IMR-90 (cell line): ENCODE results near the gene DARS1. TPM values are rescaled to one million over a fixed set of nuclear protein-coding genes. Genes with fewer than 3 reads are reported as not detected.

Experiments used
- ATAC-seq: fragments of 200-7000 bp; cut with Tn5 transposase; 2 replicates; pipeline ENCODE4 v1.9.1; 2020; ENCODE audit warnings: low read depth, mild to moderate bottlenecking, moderate library complexity
- BruUV-seq: library from RNA; stranded (reverse); fragments of 400-500 nt; replicated peaks from 2 replicates; lab custom pipeline; 2021; lab: Mats Ljungman, UMichigan
- CTCF ChIA-PET: fragments of 300-600 bp; formaldehyde crosslinking; extraction: SDS; loops from one replicate; lab custom pipeline; 2021; ENCODE audit warnings: antibody characterized with exemption; lab: Yijun Ruan, JAX
- POLR2A ChIA-PET: fragments of 300-600 bp; sonication (Branson Sonifier 250); formaldehyde crosslinking; loops from one replicate; lab custom pipeline; 2022; ENCODE audit warnings: antibody characterized with exemption; ENCODE audit not compliant: unreplicated experiment; lab: Charles Lee
- DNase-seq: peaks from one replicate; pipeline ENCODE4 v3.0.0; 2013
- H2AFZ ChIP-seq: replicated peaks from 2 replicates; pipeline ENCODE3; 2013; ENCODE audit warnings: low read length, mild to moderate bottlenecking; ENCODE audit not compliant: poor library complexity
- H2AK5ac ChIP-seq: 2 replicates; pipeline ENCODE4 v1.6.1; 2013; ENCODE audit warnings: low read depth, low read length, inconsistent platforms
- H2AK9ac ChIP-seq: replicated peaks from 2 replicates; pipeline ENCODE3; 2013; ENCODE audit warnings: mild to moderate bottlenecking, low read depth, low read length, moderate library complexity; ENCODE audit not compliant: poor library complexity
- H2BK120ac ChIP-seq: 2 replicates; pipeline ENCODE4 v1.6.1; 2013; ENCODE audit warnings: low read depth, low read length, inconsistent platforms
- H2BK15ac ChIP-seq: 3 replicates; pipeline ENCODE4 v1.6.1; 2013; ENCODE audit warnings: low read depth, low read length, inconsistent platforms
- H2BK20ac ChIP-seq: 2 replicates; pipeline ENCODE4 v1.6.1; 2013; ENCODE audit warnings: low read depth, mild to moderate bottlenecking, inconsistent platforms, low read length, moderate library complexity
- H2BK5ac ChIP-seq: 2 replicates; pipeline ENCODE4 v1.6.1; 2013; ENCODE audit warnings: mild to moderate bottlenecking, low read depth, low read length, inconsistent platforms; ENCODE audit not compliant: poor library complexity, severe bottlenecking
- H3K14ac ChIP-seq: replicated peaks from 2 replicates; pipeline ENCODE4 v1.6.1; 2013; ENCODE audit warnings: low read depth, low read length, inconsistent platforms
- H3K18ac ChIP-seq: 2 replicates; pipeline ENCODE4 v1.6.1; 2013; ENCODE audit warnings: low read depth, low read length, control low read depth
- H3K23ac ChIP-seq: 2 replicates; pipeline ENCODE4 v1.6.1; 2013; ENCODE audit warnings: low read depth, low read length, inconsistent platforms
- H3K27ac ChIP-seq: 2 replicates; pipeline ENCODE4 v1.5.1; 2013; ENCODE audit warnings: mild to moderate bottlenecking, control low read depth, low read length; ENCODE audit not compliant: insufficient read depth
- H3K27me3 ChIP-seq: 2 replicates; pipeline ENCODE4 v1.6.1; 2013; ENCODE audit warnings: low read length; ENCODE audit not compliant: control insufficient read depth, insufficient read depth
- H3K36me3 ChIP-seq: 2 replicates; pipeline ENCODE4 v1.6.1; 2013; ENCODE audit warnings: low read length, mixed read lengths; ENCODE audit not compliant: control insufficient read depth, insufficient read depth
- H3K4ac ChIP-seq: 2 replicates; pipeline ENCODE4 v1.6.1; 2013; ENCODE audit warnings: low read depth, low read length, inconsistent platforms
- H3K4me1 ChIP-seq: 2 replicates; pipeline ENCODE4 v1.6.1; 2013; ENCODE audit warnings: low read length, mixed read lengths; ENCODE audit not compliant: control insufficient read depth, insufficient read depth
- H3K4me2 ChIP-seq: 2 replicates; pipeline ENCODE4 v1.6.1; 2013; ENCODE audit warnings: low read depth, mild to moderate bottlenecking, control low read depth, low read length, moderate library complexity
- H3K4me3 ChIP-seq: 2 replicates; pipeline ENCODE4 v1.5.1; 2013; ENCODE audit warnings: low read depth, mild to moderate bottlenecking, control low read depth, low read length, moderate library complexity; ENCODE audit not compliant: insufficient read depth
- H3K56ac ChIP-seq: 2 replicates; pipeline ENCODE4 v1.6.1; 2013; ENCODE audit warnings: low read length, inconsistent platforms; ENCODE audit not compliant: insufficient read depth; ENCODE audit errors: extremely low read depth
- H3K79me1 ChIP-seq, 2 experiments: 2 replicates each; pipeline ENCODE4 v1.6.1; 2013; ENCODE audit warnings: low read length in 2 of 2, inconsistent platforms in 1 of 2, low read depth in 1 of 2
- H3K9ac ChIP-seq: 2 replicates; pipeline ENCODE4 v1.6.1; 2013; ENCODE audit warnings: low read depth, low read length, control low read depth
- H3K9me1 ChIP-seq: 2 replicates; pipeline ENCODE4 v1.6.1; 2013; ENCODE audit warnings: low read length, inconsistent platforms; ENCODE audit not compliant: insufficient read depth
- H3K9me3 ChIP-seq: 2 replicates; pipeline ENCODE4 v1.6.1; 2013; ENCODE audit warnings: low read length; ENCODE audit not compliant: control insufficient read depth, insufficient read depth
- H4K20me1 ChIP-seq: 2 replicates; pipeline ENCODE4 v1.6.1; 2013; ENCODE audit warnings: low read length, inconsistent platforms; ENCODE audit not compliant: insufficient read depth
- H4K5ac ChIP-seq: 2 replicates; pipeline ENCODE4 v1.6.1; 2013; ENCODE audit warnings: mild to moderate bottlenecking, low read depth, low read length, control low read depth
- H4K8ac ChIP-seq, 2 experiments: 2 replicates each; pipeline ENCODE4 v1.6.1; 2013; ENCODE audit warnings: low read depth in 2 of 2, low read length in 2 of 2, control low read depth in 1 of 2, inconsistent platforms in 1 of 2
- H4K91ac ChIP-seq: 2 replicates; pipeline ENCODE4 v1.6.1; 2013; ENCODE audit warnings: low read depth, low read length, inconsistent platforms; ENCODE audit not compliant: insufficient read depth
- BHLHE40 ChIP-seq: fragments of 150-350 bp; IDR thresholded peaks from 2 replicates; pipeline ENCODE4 v1.6.1; 2016; ENCODE audit warnings: mild to moderate bottlenecking, low read depth, low read length
- MAFK ChIP-seq: IDR thresholded peaks from 2 replicates; pipeline ENCODE4 v1.6.1; 2012; ENCODE audit warnings: low read depth, low read length, improper control_type of control experiment
- MAZ ChIP-seq: IDR thresholded peaks from 2 replicates; pipeline ENCODE4 v1.6.1; 2012; ENCODE audit warnings: low read depth, mild to moderate bottlenecking, low read length, improper control_type of control experiment, moderate library complexity, borderline replicate concordance
- MXI1 ChIP-seq: IDR thresholded peaks from 2 replicates; pipeline ENCODE4 v1.6.1; 2012; ENCODE audit warnings: low read depth, mild to moderate bottlenecking, low read length, moderate library complexity, borderline replicate concordance
- NFE2L2 ChIP-seq: fragments of 150-350 bp; IDR thresholded peaks from 2 replicates; pipeline ENCODE4 v1.6.1; 2016; ENCODE audit warnings: low read depth, mild to moderate bottlenecking, low read length
- RAD21 ChIP-seq: IDR thresholded peaks from 2 replicates; pipeline ENCODE4 v1.6.1; 2012; ENCODE audit warnings: low read length, improper control_type of control experiment
- RFX5 ChIP-seq: IDR thresholded peaks from 2 replicates; pipeline ENCODE4 v1.8.0; 2012; ENCODE audit warnings: low read depth, mild to moderate bottlenecking, low read length, moderate library complexity
- SMC3 ChIP-seq: fragments of 150-350 bp; IDR thresholded peaks from 2 replicates; pipeline ENCODE4 v1.6.1; 2016; ENCODE audit warnings: low read depth, mild to moderate bottlenecking, antibody characterized with exemption, low read length, moderate library complexity
- WGBS, 2 experiments: methylation state at CpG; one replicate each; pipeline versions ENCODE4 v1.1.5 to v1.1.7; 2013; ENCODE audit warnings: missing lambda C conversion rate in 2 of 2; ENCODE audit not compliant: insufficient read length in 1 of 2; ENCODE audit errors: extremely low coverage in 2 of 2; 5-methylcytosine and 5-hydroxymethylcytosine counted together
- dilution Hi-C: fragments of 300-500 bp; cut with HindIII; formaldehyde crosslinking; loops from one replicate; pipeline ENCODE4 v1.14.3; 2018; ENCODE audit warnings: low sequenced_read_pairs; ENCODE audit not compliant: unreplicated experiment
- in situ Hi-C: fragments of 300-500 bp; cut with MboI; formaldehyde crosslinking; loops from 3 replicates; pipeline ENCODE4 v1.14.3; 2019; ENCODE audit warnings: low sequenced_read_pairs, inconsistent platforms, mixed read lengths
- intact Hi-C: fragments of 100-400 bp; cut with micrococcal nuclease; formaldehyde crosslinking; loops from 2 replicates; pipeline ENCODE4 v1.10.0; 2022
- polyA plus RNA-seq, 3 experiments: library from polyadenylated mRNA; depleted of rRNA; stranded (reverse); fragments of >200 nt; gene quantifications; 2 replicates each; pipeline ENCODE4 v1.2.3, GENCODE V29; 2012; ENCODE audit warnings: low replicate concordance in 1 of 3
- total RNA-seq: library from RNA; depleted of rRNA; stranded (reverse); fragments of >200 nt; gene quantifications from 2 replicates; pipeline ENCODE4 v1.2.3, GENCODE V29; 2012
- TF ChIP-seq, protein P1 (sequence below): fragments of 150-350 bp; IDR thresholded peaks from 2 replicates; pipeline ENCODE4 v1.6.1; 2016; ENCODE audit warnings: low read depth, mild to moderate bottlenecking, low read length, moderate library complexity, borderline replicate concordance
- TF ChIP-seq, protein P2 (sequence below): fragments of 150-350 bp; IDR thresholded peaks from 2 replicates; pipeline ENCODE4 v1.6.1; 2017; ENCODE audit warnings: mild to moderate bottlenecking, antibody characterized with exemption, low read length, low read depth
- TF ChIP-seq, protein P3 (sequence below): conservative IDR thresholded peaks from 2 replicates; pipeline ENCODE4 v1.5.1; 2012; ENCODE audit warnings: mild to moderate bottlenecking, low read depth, low read length, improper control_type of control experiment

DARS1 gene
- total and polyA plus RNA-seq, 2 of the 4 experiments (the other 2 are of a cell fraction) = 56.5 to 66.5 TPM

DNA sequence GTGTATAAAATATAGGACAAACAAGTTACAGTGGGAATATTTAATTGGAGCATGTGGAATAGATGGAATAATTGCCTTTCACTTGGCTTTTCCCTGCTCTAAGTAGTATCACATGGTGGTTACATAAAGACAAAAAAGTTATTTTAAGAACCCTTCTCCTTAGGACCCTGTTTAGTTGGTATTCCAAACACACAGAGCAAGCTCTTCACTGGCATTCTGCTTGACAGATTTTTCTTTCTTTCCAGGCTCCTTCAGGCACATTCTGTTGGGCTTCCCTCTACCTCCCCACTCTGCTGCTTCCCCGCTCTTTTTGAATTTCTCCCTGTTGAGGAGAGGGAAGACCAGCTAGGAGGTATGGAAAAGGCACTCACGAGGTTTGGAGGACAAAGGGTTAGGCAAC is 29.0 kb upstream of the DARS1 start:
- CTCF ChIA-PET = no interaction called here
- no peak overlapping the region for H2BK120ac ChIP-seq
- no peak overlapping the region for H3K4ac ChIP-seq
- peaks cover 1% of the 10 kb centered on the region; the same call in 1 of the 2 replicates for H3K4me1 ChIP-seq
- H4K5ac ChIP-seq = no peak overlapping the region
- H3K27ac ChIP-seq = no peak overlapping the region
- no peak overlapping the region for H2AK9ac ChIP-seq
- DNase-seq = no peak
- no peaks in the 10 kb centered on the region for H3K79me1 ChIP-seq
- no peaks in the 10 kb centered on the region for H3K36me3 ChIP-seq
- H3K14ac ChIP-seq = no peak overlapping the region
- no peaks in the 10 kb centered on the region for H3K9me3 ChIP-seq
- intact Hi-C loops = no loop called here
- H2AK5ac ChIP-seq = no peak overlapping the region
- in situ Hi-C loops = no loop called here
- POLR2A ChIA-PET = no interaction called here
- H3K4me3 ChIP-seq = no peak overlapping the region
- H2AFZ ChIP-seq = no peak overlapping the region
- TF ChIP-seq BHLHE40 (no peak), NFE2L2 (no peak), MXI1 (no peak), MAZ (no peak), RFX5 (no peak), RAD21 (no peak), SMC3 (no peak), MAFK (no peak)
- TF ChIP-seq, protein P1, sequence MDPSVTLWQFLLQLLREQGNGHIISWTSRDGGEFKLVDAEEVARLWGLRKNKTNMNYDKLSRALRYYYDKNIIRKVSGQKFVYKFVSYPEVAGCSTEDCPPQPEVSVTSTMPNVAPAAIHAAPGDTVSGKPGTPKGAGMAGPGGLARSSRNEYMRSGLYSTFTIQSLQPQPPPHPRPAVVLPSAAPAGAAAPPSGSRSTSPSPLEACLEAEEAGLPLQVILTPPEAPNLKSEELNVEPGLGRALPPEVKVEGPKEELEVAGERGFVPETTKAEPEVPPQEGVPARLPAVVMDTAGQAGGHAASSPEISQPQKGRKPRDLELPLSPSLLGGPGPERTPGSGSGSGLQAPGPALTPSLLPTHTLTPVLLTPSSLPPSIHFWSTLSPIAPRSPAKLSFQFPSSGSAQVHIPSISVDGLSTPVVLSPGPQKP = no peak
- TF ChIP-seq, protein P2, sequence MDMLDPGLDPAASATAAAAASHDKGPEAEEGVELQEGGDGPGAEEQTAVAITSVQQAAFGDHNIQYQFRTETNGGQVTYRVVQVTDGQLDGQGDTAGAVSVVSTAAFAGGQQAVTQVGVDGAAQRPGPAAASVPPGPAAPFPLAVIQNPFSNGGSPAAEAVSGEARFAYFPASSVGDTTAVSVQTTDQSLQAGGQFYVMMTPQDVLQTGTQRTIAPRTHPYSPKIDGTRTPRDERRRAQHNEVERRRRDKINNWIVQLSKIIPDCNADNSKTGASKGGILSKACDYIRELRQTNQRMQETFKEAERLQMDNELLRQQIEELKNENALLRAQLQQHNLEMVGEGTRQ = no peak
- TF ChIP-seq, protein P3, sequence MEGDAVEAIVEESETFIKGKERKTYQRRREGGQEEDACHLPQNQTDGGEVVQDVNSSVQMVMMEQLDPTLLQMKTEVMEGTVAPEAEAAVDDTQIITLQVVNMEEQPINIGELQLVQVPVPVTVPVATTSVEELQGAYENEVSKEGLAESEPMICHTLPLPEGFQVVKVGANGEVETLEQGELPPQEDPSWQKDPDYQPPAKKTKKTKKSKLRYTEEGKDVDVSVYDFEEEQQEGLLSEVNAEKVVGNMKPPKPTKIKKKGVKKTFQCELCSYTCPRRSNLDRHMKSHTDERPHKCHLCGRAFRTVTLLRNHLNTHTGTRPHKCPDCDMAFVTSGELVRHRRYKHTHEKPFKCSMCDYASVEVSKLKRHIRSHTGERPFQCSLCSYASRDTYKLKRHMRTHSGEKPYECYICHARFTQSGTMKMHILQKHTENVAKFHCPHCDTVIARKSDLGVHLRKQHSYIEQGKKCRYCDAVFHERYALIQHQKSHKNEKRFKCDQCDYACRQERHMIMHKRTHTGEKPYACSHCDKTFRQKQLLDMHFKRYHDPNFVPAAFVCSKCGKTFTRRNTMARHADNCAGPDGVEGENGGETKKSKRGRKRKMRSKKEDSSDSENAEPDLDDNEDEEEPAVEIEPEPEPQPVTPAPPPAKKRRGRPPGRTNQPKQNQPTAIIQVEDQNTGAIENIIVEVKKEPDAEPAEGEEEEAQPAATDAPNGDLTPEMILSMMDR = no peak
- H4K20me1 ChIP-seq = no peaks in the 10 kb centered on the region
- WGBS, 2 experiments = no CpG with 5 or more reads among the region's 2 CpGs
- H2BK20ac ChIP-seq = no peak overlapping the region
- H2BK5ac ChIP-seq = no peak overlapping the region
- H4K91ac ChIP-seq = no peak overlapping the region
- dilution Hi-C loops = no loop called here
- no peak overlapping the region for H2BK15ac ChIP-seq
- H3K9me1 ChIP-seq = no peaks in the 10 kb centered on the region
- BruUV-seq = no TSS peak
- H3K18ac ChIP-seq = no peak overlapping the region
- no peak overlapping the region for H3K4me2 ChIP-seq
- no peak for ATAC-seq
- no peak overlapping the region for H3K23ac ChIP-seq
- H3K9ac ChIP-seq = no peak overlapping the region
- H3K56ac ChIP-seq = no peak overlapping the region
- peaks cover 8% of the 10 kb centered on the region for H3K27me3 ChIP-seq
- no peak overlapping the region for H4K8ac ChIP-seq
